Neuronal stem cell (in vitro differentiated cells): ENCODE results near the gene RDH5.

ENCODE experiments used
- DNase-seq: peaks from one replicate; pipeline ENCODE4 v3.0.0-alpha.2; 2013; ENCODE audit warnings: low spot score
- H2AFZ ChIP-seq: one replicate; pipeline ENCODE4 v1.6.1; 2013; ENCODE audit warnings: mild to moderate bottlenecking, low read length, inconsistent platforms
- H2AK5ac ChIP-seq: 2 replicates; pipeline ENCODE4 v1.6.1; 2013; ENCODE audit warnings: low read depth, mild to moderate bottlenecking, inconsistent platforms, low read length, moderate library complexity, mixed read lengths
- H2BK120ac ChIP-seq: 2 replicates; pipeline ENCODE4 v1.6.1; 2013; ENCODE audit warnings: low read depth, mild to moderate bottlenecking, inconsistent platforms, low read length, moderate library complexity, mixed read lengths
- H2BK12ac ChIP-seq: one replicate; pipeline ENCODE4 v1.6.1; 2013; ENCODE audit warnings: low read length, inconsistent platforms
- H2BK15ac ChIP-seq: 2 replicates; pipeline ENCODE4 v1.6.1; 2013; ENCODE audit warnings: mild to moderate bottlenecking, low read length, inconsistent platforms, mixed read lengths
- H2BK5ac ChIP-seq: one replicate; pipeline ENCODE4 v1.6.1; 2013; ENCODE audit warnings: inconsistent platforms, mild to moderate bottlenecking, low read length, moderate library complexity
- H3K14ac ChIP-seq: one replicate; pipeline ENCODE4 v1.6.1; 2013; ENCODE audit warnings: low read length, inconsistent platforms
- H3K18ac ChIP-seq: 2 replicates; pipeline ENCODE4 v1.6.1; 2013; ENCODE audit warnings: low read length, inconsistent platforms
- H3K23ac ChIP-seq: 2 replicates; pipeline ENCODE4 v1.6.1; 2013; ENCODE audit warnings: low read depth, mild to moderate bottlenecking, mixed read lengths, low read length, inconsistent platforms; ENCODE audit not compliant: poor library complexity
- H3K27ac ChIP-seq: replicated peaks from 3 replicates; pipeline ENCODE4 v1.5.1; 2013; ENCODE audit warnings: low read length, inconsistent platforms
- H3K27me3 ChIP-seq, 3 experiments: 2 replicates each; pipeline ENCODE4 v1.6.1; 2013; ENCODE audit warnings: low read length in 3 of 3, mild to moderate bottlenecking in 2 of 3, inconsistent platforms in 1 of 3, low read depth in 1 of 3, mixed read lengths in 1 of 3, moderate library complexity in 1 of 3; ENCODE audit not compliant: control insufficient read depth in 3 of 3, insufficient read depth in 3 of 3
- H3K36me3 ChIP-seq, 2 donors: replicated peaks in 1 of 2; 2 replicates each; pipeline ENCODE4 v1.6.1; 2013; ENCODE audit warnings: low read length in 2 of 2; ENCODE audit not compliant: control insufficient read depth in 2 of 2, insufficient read depth in 2 of 2
- H3K4ac ChIP-seq: 2 replicates; pipeline ENCODE4 v1.6.1; 2013; ENCODE audit warnings: inconsistent platforms, mild to moderate bottlenecking, low read length, moderate library complexity
- H3K4me1 ChIP-seq, 2 donors: 1 replicate in 1 of 2; 2 replicates in 1 of 2; pipeline ENCODE4 v1.6.1; 2013; ENCODE audit warnings: low read length in 2 of 2, low read depth in 1 of 2; ENCODE audit not compliant: control insufficient read depth in 2 of 2, insufficient read depth in 1 of 2
- H3K4me2 ChIP-seq: one replicate; pipeline ENCODE4 v1.6.1; 2013; ENCODE audit warnings: mild to moderate bottlenecking, low read length, inconsistent platforms; ENCODE audit not compliant: insufficient read depth, poor library complexity, severe bottlenecking
- H3K4me3 ChIP-seq, 2 donors: 2 replicates each; pipeline ENCODE4 v1.5.1; 2013; ENCODE audit warnings: low read length in 2 of 2, mild to moderate bottlenecking in 2 of 2, inconsistent platforms in 1 of 2, moderate library complexity in 1 of 2
- H3K79me1 ChIP-seq: one replicate; pipeline ENCODE4 v1.6.1; 2013; ENCODE audit warnings: low read depth, mild to moderate bottlenecking, inconsistent platforms, low read length, moderate library complexity
- H3K9ac ChIP-seq: one replicate; pipeline ENCODE4 v1.6.1; 2013; ENCODE audit warnings: mild to moderate bottlenecking, low read depth, low read length, inconsistent platforms; ENCODE audit not compliant: poor library complexity
- H3K9me3 ChIP-seq, 2 donors: replicated peaks in 1 of 2; 2 replicates each; pipeline versions ENCODE3 to v1.6.1; 2013; ENCODE audit warnings: low read length in 2 of 2, mild to moderate bottlenecking in 2 of 2, inconsistent platforms in 1 of 2, low read depth in 1 of 2, mixed read lengths in 1 of 2, moderate library complexity in 1 of 2; ENCODE audit not compliant: control insufficient read depth in 2 of 2, insufficient read depth in 1 of 2
- H4K8ac ChIP-seq: one replicate; pipeline ENCODE4 v1.6.1; 2013; ENCODE audit warnings: low read depth, mild to moderate bottlenecking, inconsistent platforms, low read length, moderate library complexity
- H4K91ac ChIP-seq: one replicate; pipeline ENCODE4 v1.6.1; 2013; ENCODE audit warnings: low read length, low read depth, mild to moderate bottlenecking, inconsistent platforms; ENCODE audit not compliant: poor library complexity
- WGBS, 2 donors: extraction: QIAGEN DNeasy Blood & Tissue Kit; methylation state at CpG; one replicate each; pipeline ENCODE4 v1.1.7; 2013; ENCODE audit warnings: missing lambda C conversion rate in 2 of 2, mixed read lengths in 1 of 2; ENCODE audit not compliant: insufficient read length in 2 of 2, insufficient replicate concordance in 1 of 2; ENCODE audit errors: extremely low coverage in 2 of 2; 5-methylcytosine and 5-hydroxymethylcytosine counted together

The RDH5 gene

GRCh38 chr12:55712700-55713415 lies 7.3 kb upstream of the RDH5 start:
- Histone ChIP-seq H3K4me1 (peaks cover 15 to 17% of the 10 kb centered on the region in 2 donors), H3K23ac (no peak overlapping the region), H3K27me3 (peaks cover 0 to 24% (median 0%) of the 10 kb centered on the region in 3 experiments), H3K79me1 (peaks cover 6% of the 10 kb centered on the region), H3K14ac (no peak overlapping the region), H3K27ac (no peak overlapping the region), H3K9ac (no peak overlapping the region), H2AK5ac (no peak overlapping the region), H2BK12ac (no peak overlapping the region), H3K4me2 (no peak overlapping the region), H2BK5ac (no peak overlapping the region), H4K91ac (no peak overlapping the region), H4K8ac (no peak overlapping the region), H3K18ac (no peak overlapping the region), H2AFZ (no peak overlapping the region), H3K9me3 (no peaks in the 10 kb centered on the region), H3K4ac (no peak overlapping the region), H2BK120ac (no peak overlapping the region), H2BK15ac (no peak overlapping the region), H3K36me3 (no peaks in the 10 kb centered on the region), H3K4me3 (no peak overlapping the region)
- WGBS, 2 donors, result no CpG with 5 or more reads among the region's 1 CpG
- DNase-seq, result no peak

DNA sequence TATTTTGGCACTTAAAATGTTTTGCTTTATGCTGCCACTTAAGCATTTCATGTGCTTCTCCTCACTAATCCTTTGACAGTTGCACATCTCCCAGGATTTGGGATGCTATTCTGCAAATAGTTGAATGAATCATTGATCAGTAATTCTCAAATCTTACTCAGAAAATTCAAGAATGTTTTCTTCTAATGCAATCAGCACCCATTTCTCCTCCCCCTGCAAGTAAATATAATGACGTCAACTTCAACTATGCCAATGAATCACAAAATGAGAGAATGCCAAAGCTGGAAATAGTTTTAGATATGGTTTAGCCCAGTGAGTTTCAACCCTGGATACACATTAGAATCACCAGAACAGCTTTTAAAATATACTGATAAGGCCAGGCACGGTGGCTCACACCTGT lies 6.5 kb upstream of the RDH5 start:
- Histone ChIP-seq H3K9ac (no peak overlapping the region), H3K14ac (no peak overlapping the region), H3K79me1 (peaks cover 6% of the 10 kb centered on the region), H4K8ac (no peak overlapping the region), H4K91ac (no peak overlapping the region), H3K27ac (no peak overlapping the region), H3K18ac (no peak overlapping the region), H3K23ac (no peak overlapping the region), H2AK5ac (no peak overlapping the region), H3K4ac (no peak overlapping the region), H3K27me3 (peaks cover 0 to 21% (median 0%) of the 10 kb centered on the region in 3 experiments), H3K4me3 (no peak overlapping the region), H3K9me3 (no peaks in the 10 kb centered on the region), H2BK5ac (no peak overlapping the region), H2BK15ac (no peak overlapping the region), H2BK120ac (no peak overlapping the region), H3K4me1 (peaks cover 19 to 20% of the 10 kb centered on the region in 2 donors), H2BK12ac (no peak overlapping the region), H3K4me2 (no peak overlapping the region), H3K36me3 (no peaks in the 10 kb centered on the region), H2AFZ (no peak overlapping the region)
- no peak for DNase-seq
- WGBS, 2 donors, result no CpG with 5 or more reads among the region's 2 CpGs

- peaks cover 6% of the 10 kb centered on the region for H3K79me1 ChIP-seq
- H3K4ac ChIP-seq, result no peak overlapping the region
- H3K23ac ChIP-seq, result no peak overlapping the region
- H2BK5ac ChIP-seq, result no peak overlapping the region
- no peaks in the 10 kb centered on the region for H3K9me3 ChIP-seq
- H3K4me2 ChIP-seq, result peak overlapping the region; percentile 85
- WGBS, 2 donors, result no CpG with 5 or more reads among the region's 7 CpGs
- H3K27me3 ChIP-seq, result peaks cover 0 to 10% (median 0%) of the 10 kb centered on the region in 3 experiments
- no peak overlapping the region for H2BK12ac ChIP-seq
- no peak overlapping the region for H2BK15ac ChIP-seq
- H4K91ac ChIP-seq, result no peak overlapping the region
- DNase-seq, result no peak
- no peak overlapping the region for H3K9ac ChIP-seq
- H3K18ac ChIP-seq, result no peak overlapping the region
- H3K14ac ChIP-seq, result no peak overlapping the region
- no peak overlapping the region for H4K8ac ChIP-seq
- no peak overlapping the region for H2AK5ac ChIP-seq
- no peak overlapping the region for H3K27ac ChIP-seq
- peaks cover under 1 to 14% of the 10 kb centered on the region in 2 donors for H3K36me3 ChIP-seq
- peak overlapping the region; percentile 95 for H2AFZ ChIP-seq
- H2BK120ac ChIP-seq, result no peak overlapping the region
- H3K4me1 ChIP-seq, result peaks cover 26 to 29% of the 10 kb centered on the region in 2 donors
- H3K4me3 ChIP-seq, result peak overlapping the region; percentile 79 to 90
These were observed 4.9 kb upstream of the RDH5 start for GRCh38 chr12:55715169-55715764.

GRCh38 chr12:55715833-55716581 lies 4.2 kb upstream of the RDH5 start, which contains the start of gene BLOC1S1:
Gene BLOC1S1 (plus strand): TSS chr12:55716046. CDS start chr12:55716052, 6 bp downstream.
- Histone ChIP-seq H3K4me3 (peak within 1 kb of the TSS; percentile 79 to 90), H3K4me1 (peaks cover 26 to 29% of the 10 kb centered on the region in 2 donors), H3K18ac (peak within 1 kb of the TSS; percentile 86), H4K91ac (no peak within 1 kb of the TSS), H2AK5ac (no peak within 1 kb of the TSS), H3K9me3 (no peaks in the 10 kb centered on the region), H3K79me1 (peaks cover 6% of the 10 kb centered on the region), H2AFZ (peak within 1 kb of the TSS; percentile 95), H2BK12ac (no peak within 1 kb of the TSS), H3K36me3 (peaks cover 3 to 21% of the 10 kb centered on the region in 2 donors), H3K27me3 (peaks cover 0 to 10% (median 0%) of the 10 kb centered on the region in 3 experiments), H3K4ac (no peak within 1 kb of the TSS), H4K8ac (no peak within 1 kb of the TSS), H2BK5ac (peak within 1 kb of the TSS; percentile 55), H2BK120ac (peak within 1 kb of the TSS; percentile 7), H3K9ac (peak within 1 kb of the TSS; percentile 73), H3K14ac (no peak within 1 kb of the TSS), H3K23ac (peak within 1 kb of the TSS; percentile 9), H3K4me2 (peak within 1 kb of the TSS; percentile 85), H2BK15ac (no peak within 1 kb of the TSS), H3K27ac (peak within 1 kb of the TSS; percentile 91)
- WGBS, 2 donors, result no CpG with 5 or more reads among the region's 42 CpGs
- DNase-seq, result peak; percentile 94
